Stimulated activated memory B cell treated with anti-CD40 and anti-IgM and Interleukin-4, amounts not matched to agents 10 μg/mL and 1 μg/mL and 100 μg/mL, for 72 hours (primary cell): ENCODE measurements around the gene C4BPA.

Experiments used
- ATAC-seq: fragments of 150-1000 bp; cut with Tn5 transposase; 2 replicates; pipeline ENCODE4 v1.10.0; 2021
- H3K27ac Mint-ChIP-seq: one replicate; pipeline ENCODE4 v1.8.0; 2022; ENCODE audit warnings: mild to moderate bottlenecking, mixed read lengths
- H3K27me3 Mint-ChIP-seq: one replicate; pipeline ENCODE4 v1.8.0; 2022; ENCODE audit warnings: mixed read lengths
- H3K36me3 Mint-ChIP-seq: one replicate; pipeline ENCODE4 v1.8.0; 2022; ENCODE audit warnings: mixed read lengths
- H3K4me1 Mint-ChIP-seq: one replicate; pipeline ENCODE4 v1.8.0; 2022; ENCODE audit warnings: mixed read lengths
- H3K4me3 Mint-ChIP-seq: one replicate; pipeline ENCODE4 v1.8.0; 2022; ENCODE audit warnings: mild to moderate bottlenecking, moderate library complexity, mixed read lengths
- H3K9me3 Mint-ChIP-seq: one replicate; pipeline ENCODE4 v1.8.0; 2022; ENCODE audit warnings: mixed read lengths

C4BPA gene

GRCh38 chr1:207129053-207129452, 25.0 kb downstream of the C4BPA start:
- no peaks in the 10 kb centered on the region for H3K4me1 Mint-ChIP-seq
- H3K9me3 Mint-ChIP-seq, result peaks cover 30% of the 10 kb centered on the region
- peaks cover 27% of the 10 kb centered on the region for H3K36me3 Mint-ChIP-seq
- H3K27ac Mint-ChIP-seq, result no peak overlapping the region
- peaks cover 12% of the 10 kb centered on the region for H3K27me3 Mint-ChIP-seq
- ATAC-seq, result no peak
- H3K4me3 Mint-ChIP-seq, result no peak overlapping the region

- H3K9me3 Mint-ChIP-seq, result peaks cover 28% of the 10 kb centered on the region
- H3K27me3 Mint-ChIP-seq, result peaks cover 5% of the 10 kb centered on the region
- peaks cover 20% of the 10 kb centered on the region for H3K36me3 Mint-ChIP-seq
- no peak overlapping the region for H3K27ac Mint-ChIP-seq
- no peak overlapping the region for H3K4me3 Mint-ChIP-seq
- no peak for ATAC-seq
- H3K4me1 Mint-ChIP-seq, result peaks cover 7% of the 10 kb centered on the region
Measured at GRCh38 chr1:207130252-207131036, 26.4 kb downstream of the C4BPA start.

DNA sequence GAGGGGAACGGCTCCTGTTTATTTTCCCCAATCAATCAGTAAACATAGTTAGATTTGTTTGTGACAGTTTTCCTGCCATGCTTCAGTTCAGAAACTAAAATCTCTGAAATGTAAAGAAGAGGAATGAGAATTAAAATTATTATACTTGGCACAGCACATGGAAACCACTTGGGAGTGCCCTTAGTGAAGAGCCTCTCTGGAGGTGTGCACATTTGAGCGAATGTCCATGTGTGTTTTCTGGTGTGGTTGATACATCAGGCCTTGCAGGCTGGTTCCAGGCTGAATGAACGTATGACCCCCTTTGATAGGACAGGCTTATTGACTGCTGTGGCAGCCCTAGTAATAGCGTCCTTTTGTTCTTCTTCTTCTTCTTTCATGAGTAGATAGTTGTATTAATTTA, 27.1 kb downstream of the C4BPA start:
- H3K4me1 Mint-ChIP-seq, result peaks cover 7% of the 10 kb centered on the region

GRCh38 chr1:207134581-207134980, 30.5 kb downstream of the C4BPA start:
- peaks cover 8% of the 10 kb centered on the region for H3K36me3 Mint-ChIP-seq
- no peak for ATAC-seq
- peaks cover 7% of the 10 kb centered on the region for H3K4me1 Mint-ChIP-seq
- H3K9me3 Mint-ChIP-seq, result peaks cover 10% of the 10 kb centered on the region
- H3K27ac Mint-ChIP-seq, result no peak overlapping the region
- no peak overlapping the region for H3K4me3 Mint-ChIP-seq
- H3K27me3 Mint-ChIP-seq, result no peaks in the 10 kb centered on the region

More for the DNA sequence above, 27.1 kb downstream of the C4BPA start:
- ATAC-seq, result no peak
- H3K9me3 Mint-ChIP-seq, result peaks cover 24% of the 10 kb centered on the region
- H3K27ac Mint-ChIP-seq, result no peak overlapping the region
- no peak overlapping the region for H3K4me3 Mint-ChIP-seq
- peaks cover 14% of the 10 kb centered on the region for H3K36me3 Mint-ChIP-seq
- no peaks in the 10 kb centered on the region for H3K27me3 Mint-ChIP-seq

- Mint-ChIP-seq H3K9me3 (no peaks in the 10 kb centered on the region), H3K4me3 (no peak overlapping the region), H3K4me1 (peaks cover 3% of the 10 kb centered on the region), H3K27me3 (no peaks in the 10 kb centered on the region), H3K27ac (no peak overlapping the region), H3K36me3 (no peaks in the 10 kb centered on the region)
- ATAC-seq, result no peak
Measured at GRCh38 chr1:207139616-207140015, 35.6 kb downstream of the C4BPA start.

DNA sequence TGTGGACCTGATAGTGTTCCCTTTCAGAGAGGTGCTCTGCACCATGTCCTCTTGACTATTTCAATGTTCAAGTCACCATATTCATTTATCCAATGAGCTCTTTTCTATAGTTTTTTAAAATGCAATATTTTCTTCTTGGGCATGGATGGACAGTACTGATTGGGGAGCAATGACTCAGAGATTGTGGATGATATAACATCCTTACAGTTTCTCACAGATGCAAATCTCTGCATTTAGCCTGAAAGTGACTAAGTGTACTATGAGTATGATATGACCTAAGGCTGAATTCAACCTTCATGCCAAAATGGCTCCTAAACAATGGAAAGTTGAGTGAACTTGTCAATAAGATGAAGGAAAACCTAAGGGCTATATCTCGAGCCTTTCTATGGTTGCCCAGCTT, 36.5 kb downstream of the C4BPA start:
- H3K27me3 Mint-ChIP-seq, result no peaks in the 10 kb centered on the region
- H3K27ac Mint-ChIP-seq, result no peak overlapping the region
- no peak for ATAC-seq
- H3K4me3 Mint-ChIP-seq, result no peak overlapping the region
- no peaks in the 10 kb centered on the region for H3K9me3 Mint-ChIP-seq
- H3K4me1 Mint-ChIP-seq, result peaks cover under 1% of the 10 kb centered on the region
- H3K36me3 Mint-ChIP-seq, result no peaks in the 10 kb centered on the region

DNA sequence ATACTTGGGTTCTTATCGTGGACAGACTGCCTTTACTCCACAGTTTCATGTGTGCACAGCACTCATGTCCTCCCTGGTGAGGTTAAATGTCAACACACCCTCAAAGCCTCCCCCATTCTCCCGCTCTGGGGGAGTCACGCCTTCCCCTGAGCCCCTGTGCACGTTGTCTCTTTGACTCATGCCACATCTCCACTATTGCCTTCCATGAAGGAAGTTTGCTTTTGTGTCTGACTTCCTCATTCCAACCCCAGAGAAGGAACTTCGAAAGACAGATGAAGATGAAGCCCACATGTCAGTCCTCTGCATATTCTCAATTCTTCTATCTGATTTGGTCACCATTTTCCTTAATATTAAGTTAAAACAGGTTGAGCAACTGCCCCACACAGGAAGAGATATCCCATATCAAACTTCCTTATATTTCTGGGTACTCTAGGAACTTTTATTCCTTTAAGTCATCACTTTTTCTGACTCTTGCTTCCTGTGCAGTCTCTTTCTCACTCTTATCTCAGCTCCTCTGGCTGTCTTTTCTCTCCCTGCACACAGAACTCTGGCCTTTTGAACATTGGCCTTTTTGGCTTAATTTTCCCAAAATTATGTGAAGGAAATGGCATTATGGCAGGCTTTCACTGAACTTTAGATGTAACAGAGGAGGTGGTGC, 41.5 kb downstream of the C4BPA start:
- peaks cover 6% of the 10 kb centered on the region for H3K4me1 Mint-ChIP-seq
- H3K27ac Mint-ChIP-seq, result no peak overlapping the region
- no peaks in the 10 kb centered on the region for H3K36me3 Mint-ChIP-seq
- no peak overlapping the region for H3K4me3 Mint-ChIP-seq
- H3K27me3 Mint-ChIP-seq, result no peaks in the 10 kb centered on the region
- peaks cover 3% of the 10 kb centered on the region for H3K9me3 Mint-ChIP-seq
- ATAC-seq, result no peak

DNA sequence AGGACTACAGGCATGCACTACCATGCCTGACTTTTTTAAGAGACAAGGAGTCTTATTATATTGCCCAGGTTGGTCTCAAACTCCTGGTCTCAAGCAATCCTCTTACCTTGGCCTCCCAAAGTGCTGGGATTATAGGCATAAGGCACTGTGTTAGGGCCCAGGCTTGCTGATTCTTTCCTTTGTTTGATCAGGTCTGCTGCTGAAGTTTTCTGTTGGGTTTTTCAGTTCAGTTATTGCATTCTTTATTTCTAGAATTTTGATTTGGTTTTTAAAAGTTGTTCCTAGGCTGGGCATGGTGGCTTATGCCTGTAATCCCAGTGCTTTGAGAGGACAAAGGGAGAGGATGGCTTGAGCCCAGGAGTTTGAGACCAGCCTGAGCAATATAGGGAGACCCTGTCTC, 47.9 kb downstream of the C4BPA start:
- Mint-ChIP-seq H3K9me3 (peaks cover 15% of the 10 kb centered on the region), H3K4me1 (peaks cover 5% of the 10 kb centered on the region), H3K27me3 (peaks cover 7% of the 10 kb centered on the region), H3K36me3 (peaks cover 22% of the 10 kb centered on the region), H3K27ac (no peak overlapping the region), H3K4me3 (no peak overlapping the region)
- no peak for ATAC-seq

DNA sequence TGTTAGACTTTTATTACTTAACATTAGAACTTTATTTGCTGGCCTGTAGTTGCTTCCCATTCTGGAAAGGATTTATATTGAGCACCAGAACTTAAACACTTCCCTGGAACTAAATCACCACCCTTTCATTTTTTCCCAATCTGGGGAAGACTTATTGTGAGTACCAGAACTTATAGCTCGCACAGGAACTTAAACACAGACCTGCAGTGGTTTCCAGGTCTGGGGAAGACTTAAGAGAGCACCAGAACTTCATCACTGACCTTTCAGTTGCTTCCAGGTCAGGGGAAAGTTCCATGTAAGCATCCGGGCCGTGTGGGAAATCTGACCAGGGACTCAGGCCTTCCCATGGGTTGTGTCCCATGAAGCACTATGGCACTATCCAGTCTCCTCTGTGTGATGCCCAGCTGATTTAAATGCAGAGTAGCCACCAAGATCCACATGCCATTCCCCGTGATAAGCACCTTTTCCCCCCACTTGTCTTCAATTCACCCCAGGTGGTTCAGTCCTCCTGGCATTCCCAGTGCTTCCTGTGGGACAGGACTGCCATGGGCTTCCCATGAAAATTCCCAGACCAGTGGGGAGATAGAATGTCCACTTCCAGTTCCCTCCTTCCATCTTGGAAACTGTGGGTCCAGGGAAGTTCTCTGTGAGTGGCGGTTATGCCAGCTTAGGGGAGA, 48.9 kb downstream of the C4BPA start:
- Mint-ChIP-seq H3K9me3 (peaks cover 19% of the 10 kb centered on the region), H3K4me3 (no peak overlapping the region), H3K27me3 (peaks cover 12% of the 10 kb centered on the region), H3K4me1 (peaks cover 5% of the 10 kb centered on the region), H3K27ac (no peak overlapping the region), H3K36me3 (peaks cover 26% of the 10 kb centered on the region)
- no peak for ATAC-seq

DNA sequence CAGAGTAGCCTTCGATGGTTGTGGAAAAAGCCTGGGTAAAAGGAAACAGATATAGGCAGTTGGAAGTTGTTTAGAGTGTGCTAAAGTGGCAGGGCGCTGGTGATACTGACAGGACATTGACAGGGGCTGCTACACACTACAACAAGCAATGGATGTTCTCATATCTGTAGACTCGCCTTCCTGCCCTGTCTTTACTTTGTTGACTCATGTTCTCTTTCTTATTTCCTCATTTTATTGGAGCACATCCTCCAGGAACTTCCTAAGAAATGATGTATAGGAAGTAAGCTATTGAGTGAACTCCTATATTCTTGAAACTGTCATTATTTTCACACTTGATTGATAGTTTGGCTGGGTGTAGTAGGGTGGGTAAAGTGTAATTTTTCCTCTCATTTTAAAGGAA, 51.0 kb downstream of the C4BPA start:
- no peak for ATAC-seq
- Mint-ChIP-seq H3K9me3 (peaks cover 23% of the 10 kb centered on the region), H3K4me3 (no peak overlapping the region), H3K27me3 (peaks cover 19% of the 10 kb centered on the region), H3K4me1 (peaks cover 5% of the 10 kb centered on the region), H3K27ac (no peak overlapping the region), H3K36me3 (peaks cover 32% of the 10 kb centered on the region)

- H3K27me3 Mint-ChIP-seq, result peaks cover 19% of the 10 kb centered on the region
- H3K4me3 Mint-ChIP-seq, result no peak overlapping the region
- peaks cover 18% of the 10 kb centered on the region for H3K9me3 Mint-ChIP-seq
- peaks cover 30% of the 10 kb centered on the region for H3K36me3 Mint-ChIP-seq
- no peak for ATAC-seq
- peaks cover 5% of the 10 kb centered on the region for H3K4me1 Mint-ChIP-seq
- H3K27ac Mint-ChIP-seq, result no peak overlapping the region
Measured at GRCh38 chr1:207156095-207156494, 52.1 kb downstream of the C4BPA start.

- no peak overlapping the region for H3K4me3 Mint-ChIP-seq
- H3K36me3 Mint-ChIP-seq, result peaks cover 22% of the 10 kb centered on the region
- peaks cover 5% of the 10 kb centered on the region for H3K4me1 Mint-ChIP-seq
- peaks cover 10% of the 10 kb centered on the region for H3K9me3 Mint-ChIP-seq
- H3K27me3 Mint-ChIP-seq, result peaks cover 19% of the 10 kb centered on the region
- ATAC-seq, result no peak
- no peak overlapping the region for H3K27ac Mint-ChIP-seq
Measured at GRCh38 chr1:207156826-207157225, 52.8 kb downstream of the C4BPA start.

DNA sequence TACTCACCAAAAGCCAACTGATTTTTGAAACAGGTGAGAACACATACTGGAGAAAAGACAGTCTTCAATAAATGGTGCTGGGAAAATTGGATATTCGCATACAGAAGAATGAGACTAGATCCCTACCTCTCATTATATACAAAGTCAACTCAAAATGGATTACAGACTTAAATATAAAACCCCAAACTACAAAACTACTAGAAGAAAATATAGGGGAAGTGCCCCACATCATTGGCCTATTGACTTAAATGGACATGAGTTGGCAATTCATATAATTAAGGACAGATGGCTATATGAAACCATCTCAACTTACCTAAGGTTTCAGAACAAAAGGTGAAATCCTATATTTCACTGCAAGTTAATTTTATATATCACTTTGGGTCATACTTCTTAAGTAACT, 60.1 kb downstream of the C4BPA start:
- Mint-ChIP-seq H3K4me1 (no peaks in the 10 kb centered on the region), H3K27ac (no peak overlapping the region), H3K9me3 (peaks cover 11% of the 10 kb centered on the region), H3K4me3 (no peak overlapping the region), H3K36me3 (no peaks in the 10 kb centered on the region), H3K27me3 (no peaks in the 10 kb centered on the region)
- ATAC-seq, result no peak

DNA sequence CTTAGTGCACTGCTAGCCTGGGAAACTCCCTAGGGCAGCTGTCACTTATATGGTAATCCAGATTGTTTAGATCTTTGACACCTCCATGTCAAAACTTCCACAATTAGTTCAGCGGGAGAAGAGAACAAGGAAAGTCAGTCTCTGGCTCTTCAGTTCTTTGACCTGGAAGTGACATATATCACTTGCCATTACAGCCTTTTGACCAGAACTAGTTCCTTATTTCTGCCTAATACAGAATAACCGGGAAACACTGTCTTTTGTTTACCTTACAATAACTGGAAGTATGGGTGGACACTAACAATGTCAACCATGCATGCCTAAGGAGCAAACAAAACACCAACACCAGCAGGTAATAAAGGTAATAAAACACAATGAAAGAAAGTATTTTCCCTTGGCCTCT, 68.3 kb downstream of the C4BPA start:
- Mint-ChIP-seq H3K27ac (peak overlapping the region; percentile 4), H3K4me3 (no peak overlapping the region), H3K4me1 (peaks cover 16% of the 10 kb centered on the region), H3K9me3 (peaks cover 3% of the 10 kb centered on the region), H3K27me3 (no peaks in the 10 kb centered on the region), H3K36me3 (no peaks in the 10 kb centered on the region)
- ATAC-seq, result no peak

DNA sequence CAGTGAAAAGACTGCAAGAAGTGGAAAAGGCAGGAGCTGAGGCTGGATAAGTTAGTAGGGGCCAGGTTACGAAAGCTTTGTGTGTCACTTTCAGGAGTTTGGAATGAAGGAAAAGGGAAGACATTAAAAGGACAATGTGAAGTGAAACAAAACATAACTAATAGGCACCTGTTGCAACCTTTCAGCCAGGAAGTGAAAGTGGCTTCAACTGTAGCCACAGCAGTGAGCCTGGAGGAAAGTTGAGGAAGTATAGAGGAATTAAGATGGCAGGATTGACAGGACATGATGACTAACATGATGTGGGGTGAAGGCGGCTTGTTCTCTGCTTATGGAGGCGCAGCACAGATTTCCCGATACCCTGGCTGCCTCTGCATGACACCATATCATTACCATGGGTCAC, 68.9 kb downstream of the C4BPA start:
- H3K27ac Mint-ChIP-seq, result peak overlapping the region; percentile 4

More for the DNA sequence above, 68.9 kb downstream of the C4BPA start:
- Mint-ChIP-seq H3K36me3 (no peaks in the 10 kb centered on the region), H3K27me3 (no peaks in the 10 kb centered on the region), H3K4me1 (peaks cover 16% of the 10 kb centered on the region), H3K9me3 (peaks cover 3% of the 10 kb centered on the region), H3K4me3 (no peak overlapping the region)
- no peak for ATAC-seq
